Ishikawa (cell line): Measurements from ENCODE around the gene CLDN22.

Experiments used
- CEBPB ChIP-seq: IDR thresholded peaks from 2 replicates; pipeline ENCODE4 v1.6.1; 2012
- CREB1 ChIP-seq: IDR thresholded peaks from 2 replicates; pipeline ENCODE4 v1.6.1; 2012; ENCODE audit warnings: low read depth
- EGR1 ChIP-seq: IDR thresholded peaks from 2 replicates; pipeline ENCODE4 v1.6.1; 2012
- EP300 ChIP-seq: IDR thresholded peaks from 2 replicates; pipeline ENCODE4 v1.6.1; 2012; ENCODE audit warnings: borderline replicate concordance
- FOXM1 ChIP-seq: IDR thresholded peaks from 2 replicates; pipeline ENCODE4 v1.6.1; 2012; ENCODE audit warnings: low read depth, borderline replicate concordance
- MAX ChIP-seq: IDR thresholded peaks from 2 replicates; pipeline ENCODE4 v1.6.1; 2012
- NFIC ChIP-seq: IDR thresholded peaks from 2 replicates; pipeline ENCODE4 v1.6.1; 2012
- RAD21 ChIP-seq: IDR thresholded peaks from 2 replicates; pipeline ENCODE4 v1.6.1; 2012; ENCODE audit warnings: low read depth
- REST ChIP-seq: IDR thresholded peaks from 2 replicates; pipeline ENCODE4 v1.6.1; 2012; ENCODE audit warnings: low read depth, mild to moderate bottlenecking
- TAF1 ChIP-seq: IDR thresholded peaks from 2 replicates; pipeline ENCODE4 v1.6.1; 2012; ENCODE audit warnings: low read depth, mild to moderate bottlenecking
- TCF12 ChIP-seq: IDR thresholded peaks from 2 replicates; pipeline ENCODE4 v1.6.1; 2012; ENCODE audit warnings: low read depth
- TEAD4 ChIP-seq: IDR thresholded peaks from 2 replicates; pipeline ENCODE4 v1.6.1; 2012
- YY1 ChIP-seq: IDR thresholded peaks from 2 replicates; pipeline ENCODE4 v1.6.1; 2012; ENCODE audit warnings: low read depth
- ZBTB7A ChIP-seq: IDR thresholded peaks from 2 replicates; pipeline ENCODE4 v1.6.1; 2012; ENCODE audit warnings: low read depth
- TF ChIP-seq, protein P1 (sequence below): IDR thresholded peaks from 2 replicates; pipeline ENCODE4 v1.6.1; 2012

Gene CLDN22

GRCh38 chr4:183335369-183335940, 15.4 kb upstream of the CLDN22 start:
- TF ChIP-seq NFIC (peak; percentile 55), REST (no peak), TAF1 (no peak), TEAD4 (peak; percentile 79), FOXM1 (peak; percentile 49; the same call in 1 of the 2 replicates), RAD21 (no peak), MAX (peak; percentile 47), CREB1 (no peak), YY1 (no peak), CEBPB (no peak), TCF12 (peak; percentile 72), EP300 (peak; percentile 85)

- TF ChIP-seq CEBPB (no peak), TAF1 (no peak), YY1 (no peak), EGR1 (no peak), EP300 (no peak), REST (no peak)
- TF ChIP-seq, protein P1, sequence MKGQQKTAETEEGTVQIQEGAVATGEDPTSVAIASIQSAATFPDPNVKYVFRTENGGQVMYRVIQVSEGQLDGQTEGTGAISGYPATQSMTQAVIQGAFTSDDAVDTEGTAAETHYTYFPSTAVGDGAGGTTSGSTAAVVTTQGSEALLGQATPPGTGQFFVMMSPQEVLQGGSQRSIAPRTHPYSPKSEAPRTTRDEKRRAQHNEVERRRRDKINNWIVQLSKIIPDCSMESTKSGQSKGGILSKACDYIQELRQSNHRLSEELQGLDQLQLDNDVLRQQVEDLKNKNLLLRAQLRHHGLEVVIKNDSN, result no peak
Measured at GRCh38 chr4:183333983-183334382, 13.9 kb upstream of the CLDN22 start.

DNA sequence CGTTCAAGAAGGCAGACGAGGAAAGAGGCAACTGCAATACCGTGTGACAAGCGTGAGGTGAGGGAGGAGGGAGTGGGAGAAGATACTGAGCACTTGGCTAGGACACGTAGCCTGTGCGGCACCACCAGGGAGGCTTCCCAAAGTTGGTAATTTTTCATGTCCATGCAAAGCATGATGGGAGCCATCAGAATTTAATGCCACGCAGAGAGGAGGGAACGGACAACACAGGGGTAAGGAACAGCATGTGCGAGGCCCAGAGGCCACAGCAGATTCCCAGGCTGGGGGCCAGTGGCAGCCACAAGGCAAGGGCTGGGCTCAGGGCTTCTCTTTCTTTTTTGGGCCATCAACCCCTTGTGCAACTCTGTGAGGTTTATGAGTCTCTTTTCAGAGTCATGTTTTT, 13.1 kb upstream of the CLDN22 start:
- TF ChIP-seq, protein P1, result no peak
- TF ChIP-seq EP300, result no peak
- no peak for TF ChIP-seq CREB1

- no peak for TF ChIP-seq MAX
- TF ChIP-seq CEBPB, result no peak
- no peak for TF ChIP-seq EP300
- TF ChIP-seq NFIC, result no peak
- no peak for TF ChIP-seq ZBTB7A
- TF ChIP-seq TEAD4, result no peak
- TF ChIP-seq CREB1, result no peak
- no peak for TF ChIP-seq FOXM1
- TF ChIP-seq RAD21, result no peak
Measured at GRCh38 chr4:183332447-183332846, 12.4 kb upstream of the CLDN22 start.

- TF ChIP-seq ZBTB7A (no peak), TAF1 (no peak), TEAD4 (no peak)
Measured at GRCh38 chr4:183330841-183331240, 10.8 kb upstream of the CLDN22 start.

DNA sequence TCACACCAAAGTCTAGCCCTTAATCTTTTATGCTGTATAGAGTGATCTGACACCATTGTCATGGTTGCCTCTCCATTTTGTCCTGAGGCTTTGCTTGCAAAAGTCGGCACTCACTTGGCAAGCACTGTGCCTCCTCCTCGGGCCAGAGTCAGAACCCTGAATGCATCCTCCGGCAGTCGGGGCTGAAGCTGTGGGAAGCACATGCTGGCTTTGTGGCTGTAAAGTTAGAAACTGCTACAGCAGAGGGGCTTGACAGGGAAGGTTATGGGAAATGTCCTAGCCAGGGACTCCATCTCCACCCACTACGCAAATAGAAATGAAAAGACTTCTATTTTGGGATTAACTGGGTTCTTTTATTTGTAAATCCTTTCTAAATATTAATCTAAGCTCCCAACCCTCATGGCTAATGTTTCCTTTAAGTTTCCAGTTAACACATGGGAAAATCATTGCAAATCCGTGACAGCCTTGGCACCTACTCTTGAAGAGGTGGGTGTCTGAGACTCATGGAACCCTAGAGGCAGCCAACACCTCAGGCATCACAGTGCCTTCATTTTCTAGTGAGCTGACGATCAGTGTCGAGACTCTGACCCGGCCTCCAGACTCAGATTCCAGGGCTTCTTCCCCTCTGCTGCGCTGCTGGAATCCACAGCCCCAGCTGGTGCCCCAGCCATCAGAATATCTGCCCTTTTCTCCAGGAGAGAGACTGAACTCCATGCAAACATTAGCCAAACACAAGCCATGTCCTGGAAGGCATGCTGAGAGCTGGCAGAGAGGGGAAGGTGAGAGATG, 10.1 kb upstream of the CLDN22 start:
- no peak for TF ChIP-seq RAD21
- no peak for TF ChIP-seq REST
- TF ChIP-seq TEAD4, result no peak
- TF ChIP-seq FOXM1, result no peak
- no peak for TF ChIP-seq EP300
- no peak for TF ChIP-seq ZBTB7A
